Colonic mucosa (tissue), 4 donors: ENCODE measurements around the gene WNK2. TPM values are rescaled to one million over a fixed set of nuclear protein-coding genes. Genes with fewer than 3 reads are reported as not detected.

Experiments
- DNase-seq: peaks from one replicate; pipeline ENCODE4 v3.0.0-alpha.2; 2020
- H3K27ac ChIP-seq: fragments of 200-600 bp; one replicate; pipeline ENCODE4 v1.8.0; 2021
- H3K27me3 ChIP-seq: fragments of 200-600 bp; one replicate; pipeline ENCODE4 v1.8.0; 2021
- H3K36me3 ChIP-seq: fragments of 200-600 bp; one replicate; pipeline ENCODE4 v1.8.0; 2021
- H3K4me1 ChIP-seq: fragments of 200-600 bp; one replicate; pipeline ENCODE4 v1.8.0; 2021; ENCODE audit warnings: mild to moderate bottlenecking
- H3K4me3 ChIP-seq: fragments of 200-600 bp; one replicate; pipeline ENCODE4 v1.8.0; 2021
- H3K9ac ChIP-seq, 2 donors: one replicate each; pipeline ENCODE4 v1.7.0; 2013; ENCODE audit warnings: control low read depth in 2 of 2, low read depth in 2 of 2, low read length in 2 of 2
- H3K9me3 ChIP-seq: fragments of 200-600 bp; one replicate; pipeline ENCODE4 v1.8.0; 2021
- intact Hi-C: fragments of 100-400 bp; cut with DNase I; formaldehyde crosslinking; loops from one replicate; pipeline ENCODE4 v1.14.1; 2022
- total RNA-seq, 2 donors: library from RNA; stranded (reverse); fragmentation: NEBNext Ultra II Directional in 1 of 2; extraction: Animal tissue kit (Norgen Biotek cat#: 25700) in 1 of 2; gene quantifications; one replicate each; pipeline ENCODE4 v1.2.1, GENCODE V29; 2021
- TF ChIP-seq, protein P1 (sequence below): fragments of 200-600 bp; IDR thresholded peaks from one replicate; pipeline ENCODE4 v1.8.0; 2022; ENCODE audit warnings: antibody characterized with exemption, mild to moderate bottlenecking
- donor health status: healthy.
- donor health status: DM: no; HTN: no; CAD: no.
- donor health status: DM: no; HTN: no; CAD: no.

Gene WNK2
- total RNA-seq, 2 donors from 2014 or later = 161 to 238 TPM

DNA sequence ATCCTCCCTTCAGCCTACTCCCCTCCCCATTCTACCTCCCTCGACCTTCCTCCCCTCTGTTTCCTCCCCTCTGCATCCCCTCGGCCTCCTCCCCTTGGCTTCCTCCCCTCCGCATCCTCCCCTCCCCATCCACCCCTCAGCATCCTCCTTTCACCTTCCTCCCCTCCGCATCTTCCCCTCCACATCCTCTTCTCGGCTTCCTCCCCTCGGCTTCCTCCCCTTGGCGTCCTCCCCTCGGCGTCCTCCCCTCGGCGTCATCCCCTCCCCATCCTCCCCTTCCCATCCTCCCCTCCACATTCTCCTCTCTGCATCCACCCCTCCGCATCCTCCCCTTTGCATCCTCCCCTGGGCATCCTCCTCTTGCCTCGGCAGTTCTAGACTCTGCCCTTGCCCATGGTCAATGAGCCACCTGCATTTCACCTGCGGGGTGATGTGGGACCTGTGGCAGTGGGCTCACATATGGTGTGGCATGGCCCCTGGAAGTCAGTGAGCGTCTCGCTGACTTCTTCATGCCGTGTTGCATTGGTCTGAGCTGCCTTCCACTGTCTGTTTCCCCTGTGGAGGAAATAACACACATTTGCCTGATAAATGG, 113.0 kb downstream of the WNK2 start:
- Histone ChIP-seq H3K27me3 (no peaks in the 10 kb centered on the region), H3K4me3 (no peak overlapping the region), H3K27ac (no peak overlapping the region), H3K4me1 (peaks cover 37% of the 10 kb centered on the region), H3K9me3 (no peaks in the 10 kb centered on the region), H3K36me3 (no peaks in the 10 kb centered on the region), H3K9ac (no peak overlapping the region)
- TF ChIP-seq, protein P1, sequence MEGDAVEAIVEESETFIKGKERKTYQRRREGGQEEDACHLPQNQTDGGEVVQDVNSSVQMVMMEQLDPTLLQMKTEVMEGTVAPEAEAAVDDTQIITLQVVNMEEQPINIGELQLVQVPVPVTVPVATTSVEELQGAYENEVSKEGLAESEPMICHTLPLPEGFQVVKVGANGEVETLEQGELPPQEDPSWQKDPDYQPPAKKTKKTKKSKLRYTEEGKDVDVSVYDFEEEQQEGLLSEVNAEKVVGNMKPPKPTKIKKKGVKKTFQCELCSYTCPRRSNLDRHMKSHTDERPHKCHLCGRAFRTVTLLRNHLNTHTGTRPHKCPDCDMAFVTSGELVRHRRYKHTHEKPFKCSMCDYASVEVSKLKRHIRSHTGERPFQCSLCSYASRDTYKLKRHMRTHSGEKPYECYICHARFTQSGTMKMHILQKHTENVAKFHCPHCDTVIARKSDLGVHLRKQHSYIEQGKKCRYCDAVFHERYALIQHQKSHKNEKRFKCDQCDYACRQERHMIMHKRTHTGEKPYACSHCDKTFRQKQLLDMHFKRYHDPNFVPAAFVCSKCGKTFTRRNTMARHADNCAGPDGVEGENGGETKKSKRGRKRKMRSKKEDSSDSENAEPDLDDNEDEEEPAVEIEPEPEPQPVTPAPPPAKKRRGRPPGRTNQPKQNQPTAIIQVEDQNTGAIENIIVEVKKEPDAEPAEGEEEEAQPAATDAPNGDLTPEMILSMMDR = no peak
- intact Hi-C loops = loop anchor here (10.0 kb wide), 1 partner anchor 62 kb away; no protein-coding TSS in a partner anchor
- DNase-seq = no peak

DNA sequence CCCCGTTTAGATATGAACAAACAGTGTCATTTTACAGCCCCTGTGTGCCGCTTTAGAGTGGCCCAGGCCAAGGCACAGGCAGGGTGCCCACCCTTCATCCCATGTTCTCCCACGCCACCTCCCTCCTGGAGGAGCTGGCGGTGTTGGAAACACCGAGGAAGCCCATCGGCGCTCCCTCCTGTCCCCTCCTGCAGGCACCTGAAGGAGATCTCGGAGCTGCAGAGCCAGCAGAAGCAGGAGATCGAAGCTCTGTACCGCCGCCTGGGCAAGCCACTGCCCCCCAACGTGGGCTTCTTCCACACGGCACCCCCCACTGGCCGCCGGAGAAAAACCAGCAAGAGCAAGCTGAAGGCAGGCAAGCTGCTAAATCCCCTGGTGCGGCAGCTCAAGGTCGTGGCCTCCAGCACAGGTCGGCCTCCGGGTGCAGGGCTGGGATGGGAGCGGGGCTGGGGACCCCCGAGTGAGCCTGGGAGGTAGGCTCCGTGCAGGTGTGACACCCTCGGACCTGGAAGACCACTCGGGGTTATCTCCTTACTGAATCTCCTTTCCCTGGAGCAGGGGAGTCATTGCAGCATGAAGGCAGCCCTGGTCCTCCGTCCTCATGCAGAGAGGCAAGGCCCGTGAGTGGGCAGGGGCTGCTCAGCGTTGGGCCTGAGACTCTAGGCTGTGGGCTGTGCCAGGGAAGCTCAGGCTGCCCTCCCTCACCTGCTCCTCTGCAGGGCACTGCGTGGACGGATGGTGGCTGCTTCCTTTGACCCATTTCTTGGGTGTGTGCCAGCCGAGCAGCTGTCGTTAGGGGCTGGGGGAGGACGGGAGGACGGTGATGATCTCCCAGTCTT, 113.9 kb downstream of the WNK2 start:
- TF ChIP-seq, protein P1 = no peak
- intact Hi-C loops = loop anchor here (10.0 kb wide), 1 partner anchor 63 kb away; no protein-coding TSS in a partner anchor
- peak overlapping the region; percentile 41 for H3K27ac ChIP-seq
- no peaks in the 10 kb centered on the region for H3K9me3 ChIP-seq
- peak; percentile 49 for DNase-seq
- no peaks in the 10 kb centered on the region for H3K36me3 ChIP-seq
- H3K9ac ChIP-seq = peak overlapping the region in 1 of 2 donors; percentile 59
- no peaks in the 10 kb centered on the region for H3K27me3 ChIP-seq
- H3K4me1 ChIP-seq = peaks cover 37% of the 10 kb centered on the region
- H3K4me3 ChIP-seq = no peak overlapping the region

DNA sequence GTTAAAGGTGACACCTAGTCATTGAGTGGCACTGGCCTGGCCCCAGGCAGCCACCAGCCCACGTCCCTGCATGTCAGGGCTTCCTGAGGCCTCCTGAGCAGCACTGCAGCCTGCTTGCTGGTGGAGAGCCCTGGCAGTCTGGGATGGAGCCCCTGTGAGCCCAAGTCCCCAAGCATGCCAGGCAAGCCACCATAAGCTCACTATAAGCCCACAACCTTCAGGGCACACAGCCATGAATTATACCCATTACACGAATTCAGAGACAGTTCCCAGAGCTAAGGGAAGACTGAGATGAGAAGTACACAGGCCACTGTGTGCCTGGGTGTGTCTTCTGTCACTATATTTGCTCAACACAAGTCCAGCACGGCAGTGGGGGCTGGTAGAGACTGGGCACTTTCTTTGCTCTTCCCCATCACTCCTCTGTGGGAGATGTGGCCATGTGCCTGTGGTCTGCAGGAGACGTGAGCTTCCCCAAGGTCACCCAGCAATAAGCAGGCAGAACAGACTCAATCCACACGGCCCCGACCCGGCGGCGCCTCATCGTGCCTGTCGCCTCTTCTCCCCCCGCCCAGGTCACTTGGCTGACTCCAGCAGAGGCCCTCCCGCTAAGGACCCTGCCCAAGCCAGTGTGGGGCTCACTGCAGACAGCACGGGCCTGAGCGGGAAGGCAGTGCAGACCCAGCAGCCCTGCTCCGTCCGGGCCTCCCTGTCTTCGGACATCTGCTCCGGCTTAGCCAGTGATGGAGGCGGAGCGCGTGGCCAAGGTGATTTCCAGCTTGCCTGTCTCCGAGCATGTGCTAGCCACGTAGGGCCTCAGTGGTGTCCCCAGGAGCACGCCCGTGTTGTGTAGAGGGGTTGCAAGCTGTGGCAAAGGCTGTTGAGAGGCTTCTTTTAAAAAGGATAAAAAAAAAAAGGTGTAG, 114.8 kb downstream of the WNK2 start:
- H3K27me3 ChIP-seq = no peaks in the 10 kb centered on the region
- peak overlapping the region; percentile 41 for H3K27ac ChIP-seq
- no peaks in the 10 kb centered on the region for H3K36me3 ChIP-seq
- no peak overlapping the region for H3K4me3 ChIP-seq
- TF ChIP-seq, protein P1 = no peak
- peak; percentile 73 for DNase-seq
- H3K9ac ChIP-seq = peak overlapping the region in 1 of 2 donors; percentile 59
- peaks cover 37% of the 10 kb centered on the region for H3K4me1 ChIP-seq
- no peaks in the 10 kb centered on the region for H3K9me3 ChIP-seq
- intact Hi-C loops = loop anchor here (10.0 kb wide), 1 partner anchor 64 kb away; no protein-coding TSS in a partner anchor

DNA sequence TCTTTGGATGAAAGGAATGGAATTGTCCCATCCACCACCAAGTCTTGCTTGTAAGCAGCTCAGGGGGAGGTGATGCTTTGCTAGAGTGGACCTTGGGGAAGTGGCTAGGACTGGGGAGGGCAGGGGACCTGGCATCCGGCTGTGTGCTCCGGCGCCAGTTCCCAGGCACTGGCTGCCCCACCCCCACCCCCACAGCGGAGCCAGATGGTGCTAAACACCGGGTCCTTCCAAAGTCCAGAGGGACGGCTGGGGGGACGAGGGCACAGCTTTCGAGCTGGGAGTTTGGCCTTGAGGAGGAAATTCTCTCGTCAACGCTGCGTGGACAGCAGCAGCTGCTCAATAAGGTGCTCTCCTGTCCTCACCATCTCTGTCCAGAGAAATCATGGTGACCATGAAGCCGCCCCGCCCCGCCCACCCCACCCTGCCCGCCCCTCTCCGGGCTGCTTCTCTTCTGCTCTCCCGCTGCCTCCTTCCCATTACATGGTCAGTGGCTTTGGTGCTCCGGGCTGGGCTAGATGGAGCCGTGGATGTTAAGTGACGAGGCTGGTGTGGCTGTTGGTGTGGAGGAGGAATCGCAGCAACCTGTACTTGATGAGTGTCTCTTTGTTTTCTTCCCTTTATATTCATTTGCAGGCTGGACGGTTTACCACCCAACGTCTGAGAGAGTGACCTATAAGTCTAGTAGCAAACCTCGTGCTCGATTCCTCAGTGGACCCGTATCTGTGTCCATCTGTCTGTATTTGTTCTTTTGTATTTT, 115.7 kb downstream of the WNK2 start:
- peak; percentile 59 for DNase-seq
- no peak overlapping the region for H3K4me3 ChIP-seq
- H3K27ac ChIP-seq = peak overlapping the region; percentile 41

More for the DNA sequence above, 115.7 kb downstream of the WNK2 start:
- H3K27me3 ChIP-seq = no peaks in the 10 kb centered on the region
- no peaks in the 10 kb centered on the region for H3K36me3 ChIP-seq
- TF ChIP-seq, protein P1 = no peak
- no peaks in the 10 kb centered on the region for H3K9me3 ChIP-seq
- intact Hi-C loops = loop anchor here (10.0 kb wide), 1 partner anchor 65 kb away; no protein-coding TSS in a partner anchor
- H3K9ac ChIP-seq = peak overlapping the region in 1 of 2 donors; percentile 59
- peaks cover 37% of the 10 kb centered on the region for H3K4me1 ChIP-seq
